Measurements from ENCODE around the gene MYOM1. TPM values are rescaled to one million over a fixed set of nuclear protein-coding genes. Genes with fewer than 3 reads are reported as not detected.

MYOM1 gene
- total RNA-seq, 2 experiments from 2014 or later = 0.74 to 1.5 TPM

DNA sequence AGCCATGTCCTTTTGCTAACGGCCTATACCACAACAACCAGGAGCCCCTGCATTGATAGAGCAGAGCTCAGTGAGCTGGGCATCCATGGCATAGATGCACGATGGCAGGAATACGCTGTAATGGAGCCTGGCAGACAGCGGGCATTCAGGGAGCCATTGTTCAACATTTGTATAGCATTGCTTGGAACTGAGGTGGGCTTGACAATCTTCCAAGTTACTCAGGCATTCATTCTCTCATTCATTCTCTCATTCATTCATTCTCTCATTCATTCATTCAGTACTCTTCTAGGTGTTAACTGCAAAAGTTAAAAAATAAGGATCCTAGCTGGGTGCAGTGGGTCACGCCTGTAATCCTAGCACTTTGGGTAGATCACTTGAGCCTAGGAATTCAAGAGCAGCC, 62.7 kb downstream of the MYOM1 start:
- TF ChIP-seq, protein P1, sequence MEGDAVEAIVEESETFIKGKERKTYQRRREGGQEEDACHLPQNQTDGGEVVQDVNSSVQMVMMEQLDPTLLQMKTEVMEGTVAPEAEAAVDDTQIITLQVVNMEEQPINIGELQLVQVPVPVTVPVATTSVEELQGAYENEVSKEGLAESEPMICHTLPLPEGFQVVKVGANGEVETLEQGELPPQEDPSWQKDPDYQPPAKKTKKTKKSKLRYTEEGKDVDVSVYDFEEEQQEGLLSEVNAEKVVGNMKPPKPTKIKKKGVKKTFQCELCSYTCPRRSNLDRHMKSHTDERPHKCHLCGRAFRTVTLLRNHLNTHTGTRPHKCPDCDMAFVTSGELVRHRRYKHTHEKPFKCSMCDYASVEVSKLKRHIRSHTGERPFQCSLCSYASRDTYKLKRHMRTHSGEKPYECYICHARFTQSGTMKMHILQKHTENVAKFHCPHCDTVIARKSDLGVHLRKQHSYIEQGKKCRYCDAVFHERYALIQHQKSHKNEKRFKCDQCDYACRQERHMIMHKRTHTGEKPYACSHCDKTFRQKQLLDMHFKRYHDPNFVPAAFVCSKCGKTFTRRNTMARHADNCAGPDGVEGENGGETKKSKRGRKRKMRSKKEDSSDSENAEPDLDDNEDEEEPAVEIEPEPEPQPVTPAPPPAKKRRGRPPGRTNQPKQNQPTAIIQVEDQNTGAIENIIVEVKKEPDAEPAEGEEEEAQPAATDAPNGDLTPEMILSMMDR (IDR thresholded peaks at IDR 0.05) = no peak
- Histone ChIP-seq H3K36me3 (ENCODE audit: insufficient read depth, low read length) (no peaks in the 10 kb centered on the region), H3K4me1 (ENCODE audit: insufficient read depth, low read length) (no peaks in the 10 kb centered on the region), H3K9me3 (ENCODE audit: control insufficient read depth in 1 of 2, insufficient read depth in 1 of 2, low read length in 2 of 2) (no peaks in the 10 kb centered on the region), H3K27me3 (ENCODE audit: control insufficient read depth in 1 of 2, insufficient read depth in 2 of 2, low read length in 2 of 2) (no peaks in the 10 kb centered on the region), H3K4me3 (ENCODE audit: low read length) (no peak overlapping the region), H3K27ac (ENCODE audit: low read depth in 1 of 2, low read length in 2 of 2) (no peak overlapping the region)
- ChIA-PET CTCF (interaction anchor here (1.9 kb wide), 1 partner anchor 89 kb away, joined by 6 read pairs; no protein-coding TSS in a partner anchor), POLR2A (no interaction called here)
- Mint-ChIP-seq H3K36me3 (ENCODE audit: low read depth) (no peaks in the 10 kb centered on the region), H3K9me3 (no peaks in the 10 kb centered on the region), H3K27me3 (no peaks in the 10 kb centered on the region), H3K27ac (no peak overlapping the region), H3K4me1 (ENCODE audit: low read depth) (no peaks in the 10 kb centered on the region), H3K4me3 (no peak overlapping the region)
- no peak for ATAC-seq (ENCODE audit: poor library complexity)
- no peak for DNase-seq
- intact Hi-C loops (cut with DNase I, micrococcal nuclease) = no loop called here

- Mint-ChIP-seq H3K36me3 (ENCODE audit: low read depth) (no peaks in the 10 kb centered on the region), H3K4me3 (no peak overlapping the region), H3K9me3 (no peaks in the 10 kb centered on the region), H3K27me3 (no peaks in the 10 kb centered on the region), H3K27ac (no peak overlapping the region), H3K4me1 (ENCODE audit: low read depth) (peaks cover 3% of the 10 kb centered on the region)
- POLR2A ChIA-PET = interaction anchor here (0.7 kb wide), 1 partner anchor 8 kb away, joined by 3 read pairs; no protein-coding TSS in a partner anchor
- intact Hi-C loops (cut with DNase I, micrococcal nuclease) = no loop called here
- H3K27ac ChIP-seq (ENCODE audit: low read depth in 1 of 2, low read length in 2 of 2) = no peak overlapping the region
- H3K4me3 ChIP-seq (ENCODE audit: low read length) = no peak overlapping the region
- no peaks in the 10 kb centered on the region for H3K27me3 ChIP-seq (ENCODE audit: control insufficient read depth in 1 of 2, insufficient read depth in 2 of 2, low read length in 2 of 2)
- H3K9me3 ChIP-seq (ENCODE audit: control insufficient read depth in 1 of 2, insufficient read depth in 1 of 2, low read length in 2 of 2) = no peaks in the 10 kb centered on the region
- DNase-seq (no peak), ATAC-seq (ENCODE audit: poor library complexity) (no peak)
- H3K4me1 ChIP-seq (ENCODE audit: insufficient read depth, low read length) = peaks cover 4% of the 10 kb centered on the region
- CTCF ChIA-PET = interaction anchor here (1.9 kb wide), 1 partner anchor 90 kb away, joined by 6 read pairs; no protein-coding TSS in a partner anchor
- H3K36me3 ChIP-seq (ENCODE audit: insufficient read depth, low read length) = no peaks in the 10 kb centered on the region
- TF ChIP-seq, protein P1 (IDR thresholded peaks at IDR 0.05) = no peak
Measured at GRCh38 chr18:3156325-3156640, 63.5 kb downstream of the MYOM1 start.

GRCh38 chr18:3154214-3154613, 65.6 kb downstream of the MYOM1 start:
- Mint-ChIP-seq H3K36me3 (ENCODE audit: low read depth) (no peaks in the 10 kb centered on the region), H3K4me1 (ENCODE audit: low read depth) (peaks cover 3% of the 10 kb centered on the region), H3K27me3 (no peaks in the 10 kb centered on the region), H3K27ac (no peak overlapping the region), H3K9me3 (no peaks in the 10 kb centered on the region), H3K4me3 (no peak overlapping the region)
- Histone ChIP-seq H3K4me3 (ENCODE audit: low read length) (no peak overlapping the region), H3K9me3 (ENCODE audit: control insufficient read depth in 1 of 2, insufficient read depth in 1 of 2, low read length in 2 of 2) (no peaks in the 10 kb centered on the region), H3K27me3 (ENCODE audit: control insufficient read depth in 1 of 2, insufficient read depth in 2 of 2, low read length in 2 of 2) (no peaks in the 10 kb centered on the region), H3K4me1 (ENCODE audit: insufficient read depth, low read length) (peaks cover 4% of the 10 kb centered on the region), H3K36me3 (ENCODE audit: insufficient read depth, low read length) (no peaks in the 10 kb centered on the region), H3K27ac (ENCODE audit: low read depth in 1 of 2, low read length in 2 of 2) (no peak overlapping the region)
- CTCF ChIA-PET = no interaction called here
- POLR2A ChIA-PET = no interaction called here
- ATAC-seq (ENCODE audit: poor library complexity) (no peak), DNase-seq (no peak)
- TF ChIP-seq, protein P1 (IDR thresholded peaks at IDR 0.05) = no peak
- intact Hi-C loops (cut with DNase I, micrococcal nuclease) = no loop called here

All from CD4-positive, alpha-beta T cell (primary cell).